Smooth muscle cell of the coronary artery (primary cell): Measurements from ENCODE around the gene WBP11. TPM values are rescaled to one million over a fixed set of nuclear protein-coding genes. Genes with fewer than 3 reads are reported as not detected.

Experiments used
- total RNA-seq: library from RNA; depleted of rRNA; stranded (reverse); fragments of >200 nt; gene quantifications from 2 replicates; pipeline ENCODE4 v1.2.3, GENCODE V29; 2014; ENCODE audit warnings: low replicate concordance

Gene WBP11
- total RNA-seq: 5.6 and 14.1 TPM in 2 replicates

DNA sequence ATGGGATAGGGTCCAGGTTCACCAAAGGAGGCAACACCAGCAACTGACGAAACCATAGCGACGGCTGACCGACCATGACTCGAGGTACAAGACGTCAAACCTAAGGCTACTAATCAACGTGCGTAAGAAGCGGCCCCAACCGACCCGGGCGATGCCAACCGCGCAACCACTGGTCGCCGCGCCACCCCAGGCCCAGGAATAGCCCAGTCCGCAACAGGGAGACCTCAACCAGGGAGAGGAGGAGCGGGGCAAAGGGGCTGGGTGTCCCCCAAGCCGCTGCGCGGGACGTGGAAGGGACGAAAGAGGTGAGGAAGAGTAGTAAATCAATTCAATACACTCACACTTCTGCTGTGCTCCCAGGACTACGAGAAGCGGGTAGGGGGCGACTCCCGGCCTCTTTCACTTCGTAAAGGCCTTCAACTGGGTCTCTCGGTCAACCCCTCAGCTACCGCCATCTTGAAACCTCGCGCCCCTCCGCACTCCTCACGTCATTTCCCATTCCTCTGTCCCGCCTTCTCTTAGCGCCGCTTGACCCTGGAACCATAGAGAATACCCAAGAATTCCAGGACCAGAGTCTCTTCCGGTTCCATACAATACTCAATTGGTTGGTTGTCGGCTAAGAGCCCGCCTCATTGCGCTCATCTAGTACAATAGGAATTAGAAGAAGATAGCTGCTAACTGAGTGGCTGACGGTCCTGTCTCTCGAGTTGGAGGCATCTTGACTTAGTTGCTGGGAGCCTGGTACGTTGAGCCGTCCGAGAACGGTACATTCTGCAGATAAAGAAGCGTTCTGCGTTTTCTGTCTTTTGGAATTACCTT lies at the start of gene WBP11, which contains the start of gene C12orf60:
Gene WBP11 (minus strand): TSS at position 468 of the 819 bp plus-strand sequence. CDS start 2,095 bp downstream, outside the sequence.
Gene C12orf60 (plus strand): TSS at position 660 of the 819 bp plus-strand sequence. CDS start 19,266 bp downstream, outside the sequence.

DNA sequence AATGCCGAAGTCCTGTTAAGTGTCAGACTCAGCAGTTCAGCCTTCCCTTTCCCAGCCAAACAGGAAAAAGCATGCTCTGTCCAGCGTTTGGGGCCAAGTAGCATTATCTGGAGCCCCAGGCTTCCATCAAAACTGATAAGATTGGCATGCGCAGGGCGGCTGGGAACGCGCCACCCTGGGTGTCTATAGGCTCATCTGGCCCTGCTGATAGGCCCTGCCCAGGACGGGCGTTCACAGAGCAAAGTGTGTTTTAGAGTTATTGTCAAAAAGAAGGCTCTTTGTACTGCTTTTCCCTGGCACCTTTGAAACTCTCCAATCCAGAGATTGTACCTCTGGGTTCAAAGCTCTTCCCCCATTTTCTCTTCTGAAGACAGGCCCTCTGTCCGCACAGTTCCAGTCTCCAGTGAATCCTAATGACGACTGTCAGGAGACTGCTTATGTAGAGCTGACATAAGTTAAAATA lies 40.2 kb upstream of the WBP11 start, which contains the start of gene ART4:
Gene ART4 (minus strand): TSS at position 102 of the 463 bp plus-strand sequence. CDS start 413 bp downstream, outside the sequence.

GRCh38 chr12:14814014-14814413 lies 10.7 kb upstream of the WBP11 start, which contains the start of gene SMCO3:
Gene SMCO3, minus strand, starts transcription at chr12:14814182. Its CDS starts 7,502 bp downstream, at chr12:14806680.

Other genes starting within 250 kb of the WBP11 start
- gene PLBD1, start 235.6 kb downstream of the WBP11 start, total RNA-seq: 0.38 and 1.1 TPM in 2 replicates
- gene GUCY2C, start 106.9 kb downstream of the WBP11 start, total RNA-seq: not detected in 2 replicates
- 0.23 and 1.3 TPM in 2 replicates for gene C12orf60, start 192 bp upstream of the WBP11 start, total RNA-seq
- gene SMCO3, start 10.7 kb upstream of the WBP11 start, total RNA-seq: 0.23 and 1.1 TPM in 2 replicates
- gene ART4, start 40.0 kb upstream of the WBP11 start, total RNA-seq: 0.82 and 33.4 TPM in 2 replicates
- gene MGP, start 82.4 kb upstream of the WBP11 start, total RNA-seq: 26.6 and 1,179 TPM in 2 replicates
- gene ERP27, start 135.1 kb upstream of the WBP11 start, total RNA-seq: 0.23 TPM in 1 of 2 replicates, not detected in the other
- 3.9 and 78.3 TPM in 2 replicates for gene ARHGDIB, start 158.1 kb upstream of the WBP11 start, total RNA-seq
- gene PDE6H, start 169.6 kb upstream of the WBP11 start, total RNA-seq: not detected in 2 replicates